Brain microvascular endothelial cell (primary cell): Measurements from ENCODE around the gene KCNAB3.

Source experiments
- DNase-seq: peaks from one replicate; pipeline ENCODE4 v3.0.0-alpha.2; 2020
- H3K27ac ChIP-seq: fragments of 250-450 bp; sonication (Bioruptor Pico); 2 replicates; pipeline ENCODE4 v1.5.1; 2020; ENCODE audit warnings: mild to moderate bottlenecking, moderate library complexity
- H3K27me3 ChIP-seq: fragments of 250-450 bp; sonication (Bioruptor Pico); replicated peaks from 2 replicates; pipeline ENCODE4 v1.5.1; 2020; ENCODE audit warnings: mild to moderate bottlenecking
- H3K36me3 ChIP-seq: fragments of 250-450 bp; sonication (Bioruptor Pico); replicated peaks from 2 replicates; pipeline ENCODE4 v1.5.1; 2020; ENCODE audit warnings: mild to moderate bottlenecking
- H3K4me3 ChIP-seq: 2 replicates; pipeline ENCODE4 v1.5.1; 2011; ENCODE audit warnings: low read depth, mild to moderate bottlenecking, control low read depth, low read length, moderate library complexity
- in situ Hi-C: cut with HindIII; loops from 2 replicates; pipeline ENCODE4 v1.10.0; 2017; ENCODE audit warnings: low sequenced_read_pairs, low pct_ligation_motif_present
- TF ChIP-seq, protein P1 (sequence below): IDR thresholded peaks from 2 replicates; pipeline ENCODE4 v1.5.1; 2011; ENCODE audit warnings: low read depth, mild to moderate bottlenecking, moderate library complexity, low read length, control low read depth, inconsistent platforms; ENCODE audit errors: missing control alignments

Gene KCNAB3

DNA sequence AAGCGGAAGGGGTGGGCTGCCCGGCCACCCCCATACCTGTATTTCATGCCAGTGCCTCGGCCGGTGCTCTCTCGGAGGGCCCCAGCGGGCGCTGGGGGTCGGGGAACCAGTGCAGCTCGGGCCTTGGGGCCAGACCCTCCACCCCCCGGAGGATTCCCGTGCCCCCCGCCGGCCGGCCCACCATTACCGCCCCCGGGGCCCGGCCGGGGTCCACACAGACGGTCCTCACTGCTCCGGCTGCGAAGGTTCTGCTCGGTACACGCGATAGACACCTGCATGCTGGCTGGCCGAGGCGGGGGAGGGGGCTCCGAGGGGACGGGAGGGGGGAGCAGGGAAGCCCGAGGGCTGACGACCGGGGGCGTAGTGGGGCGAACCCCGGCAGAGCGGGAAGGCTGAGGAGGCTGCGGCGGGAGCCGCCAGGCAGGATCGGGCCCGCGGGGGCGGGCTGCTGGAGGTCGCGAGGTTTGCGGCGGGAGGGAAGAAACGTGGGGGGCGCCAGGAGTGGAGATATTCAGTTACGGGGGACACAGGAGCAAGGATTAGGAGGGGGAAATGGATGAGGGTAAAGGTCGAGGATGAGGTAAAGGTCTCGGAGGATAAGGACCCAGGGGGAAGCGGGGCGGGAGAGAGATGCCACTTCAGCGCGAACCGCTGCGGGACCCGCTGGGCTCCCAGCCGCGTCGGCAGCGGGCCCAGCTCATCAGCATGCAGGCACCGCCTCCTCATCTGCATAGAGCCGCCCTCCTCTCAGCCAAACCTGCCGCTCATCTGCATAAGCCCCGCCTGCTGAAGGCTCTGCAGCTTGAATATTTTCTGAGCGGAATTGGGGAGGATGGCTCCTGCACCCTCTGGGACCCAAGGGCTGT, at the start of gene KCNAB3:
Gene KCNAB3 (minus strand): TSS at position 699 of the 866 bp plus-strand sequence. CDS start 421 bp downstream, at position 278.
- H3K27ac ChIP-seq, result no peak within 1 kb of the TSS
- no peaks in the 10 kb centered on the region for H3K27me3 ChIP-seq
- H3K4me3 ChIP-seq, result peak within 1 kb of the TSS; percentile 56
- DNase-seq, result peak; percentile 68
- no peaks in the 10 kb centered on the region for H3K36me3 ChIP-seq
- in situ Hi-C loops, result no loop called here
- TF ChIP-seq, protein P1, sequence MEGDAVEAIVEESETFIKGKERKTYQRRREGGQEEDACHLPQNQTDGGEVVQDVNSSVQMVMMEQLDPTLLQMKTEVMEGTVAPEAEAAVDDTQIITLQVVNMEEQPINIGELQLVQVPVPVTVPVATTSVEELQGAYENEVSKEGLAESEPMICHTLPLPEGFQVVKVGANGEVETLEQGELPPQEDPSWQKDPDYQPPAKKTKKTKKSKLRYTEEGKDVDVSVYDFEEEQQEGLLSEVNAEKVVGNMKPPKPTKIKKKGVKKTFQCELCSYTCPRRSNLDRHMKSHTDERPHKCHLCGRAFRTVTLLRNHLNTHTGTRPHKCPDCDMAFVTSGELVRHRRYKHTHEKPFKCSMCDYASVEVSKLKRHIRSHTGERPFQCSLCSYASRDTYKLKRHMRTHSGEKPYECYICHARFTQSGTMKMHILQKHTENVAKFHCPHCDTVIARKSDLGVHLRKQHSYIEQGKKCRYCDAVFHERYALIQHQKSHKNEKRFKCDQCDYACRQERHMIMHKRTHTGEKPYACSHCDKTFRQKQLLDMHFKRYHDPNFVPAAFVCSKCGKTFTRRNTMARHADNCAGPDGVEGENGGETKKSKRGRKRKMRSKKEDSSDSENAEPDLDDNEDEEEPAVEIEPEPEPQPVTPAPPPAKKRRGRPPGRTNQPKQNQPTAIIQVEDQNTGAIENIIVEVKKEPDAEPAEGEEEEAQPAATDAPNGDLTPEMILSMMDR, result no peak

DNA sequence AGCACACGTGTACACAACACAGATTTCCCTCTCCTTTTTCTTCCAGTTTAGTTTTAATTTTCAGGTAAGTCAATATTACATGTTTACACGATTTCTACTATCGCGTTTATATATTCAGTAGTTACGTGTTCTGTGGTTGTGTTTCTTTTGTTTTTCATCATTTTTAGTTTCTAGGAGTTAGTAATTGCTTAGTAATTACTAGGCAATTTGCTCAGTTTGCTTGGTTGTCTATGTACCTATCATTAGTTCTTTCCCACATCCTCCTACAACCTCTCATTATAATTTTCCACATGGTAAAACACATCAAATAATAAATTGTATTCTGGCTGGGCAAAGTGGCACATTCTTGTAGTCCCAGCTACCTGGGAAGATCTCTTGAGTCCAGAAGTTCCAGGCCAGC, 48.1 kb upstream of the KCNAB3 start:
- no peaks in the 10 kb centered on the region for H3K36me3 ChIP-seq
- TF ChIP-seq, protein P1, result no peak
- H3K27me3 ChIP-seq, result no peaks in the 10 kb centered on the region
- in situ Hi-C loops, result no loop called here
- no peak overlapping the region for H3K27ac ChIP-seq
- no peak overlapping the region for H3K4me3 ChIP-seq
- DNase-seq, result no peak

DNA sequence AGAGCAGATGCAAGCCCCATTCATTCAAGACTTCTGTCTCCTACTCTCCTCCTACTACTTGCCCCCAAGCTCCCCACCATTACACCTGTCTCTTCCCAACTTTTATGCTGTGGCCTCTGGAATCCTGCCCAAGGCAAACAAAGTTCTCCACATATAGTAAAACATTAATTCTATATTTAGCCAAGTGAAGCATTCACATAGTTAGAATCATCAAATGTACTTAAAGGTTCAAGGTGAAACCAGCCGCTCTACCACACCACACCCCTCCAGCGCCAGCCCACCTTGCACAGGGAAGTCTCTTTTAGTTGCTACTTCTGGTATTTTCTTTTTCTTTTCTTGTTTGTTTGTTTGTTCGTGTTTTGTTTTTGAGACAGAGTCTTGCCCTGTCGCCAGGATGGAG, 47.4 kb upstream of the KCNAB3 start:
- Histone ChIP-seq H3K27me3 (no peaks in the 10 kb centered on the region), H3K36me3 (no peaks in the 10 kb centered on the region), H3K27ac (no peak overlapping the region), H3K4me3 (no peak overlapping the region)
- TF ChIP-seq, protein P1, result no peak
- no peak for DNase-seq
- in situ Hi-C loops, result no loop called here

DNA sequence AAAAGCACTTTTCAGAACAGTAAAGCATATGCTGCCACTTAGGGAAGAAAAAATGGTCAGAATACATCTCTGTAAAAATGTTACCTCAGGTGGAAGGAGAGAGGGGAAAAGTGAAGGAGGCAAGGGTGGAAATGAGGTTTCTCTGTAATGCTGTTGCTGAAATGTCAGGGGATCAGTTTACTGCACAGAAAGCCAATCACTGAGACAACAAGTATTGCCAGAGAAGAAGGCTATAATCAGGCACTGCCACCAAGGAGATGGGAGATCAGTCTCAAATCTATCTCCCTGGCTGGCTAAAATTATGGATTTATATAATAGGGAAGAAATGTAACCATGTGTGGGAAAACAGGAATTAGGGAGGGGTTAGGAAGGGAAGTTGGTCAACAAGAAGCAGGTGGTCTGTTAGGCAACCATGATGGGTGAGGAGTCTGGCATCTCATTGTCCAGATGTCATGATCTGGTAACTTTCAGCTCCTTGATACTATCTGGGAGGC, 45.0 kb upstream of the KCNAB3 start:
- Histone ChIP-seq H3K27ac (no peak overlapping the region), H3K4me3 (no peak overlapping the region), H3K27me3 (no peaks in the 10 kb centered on the region), H3K36me3 (no peaks in the 10 kb centered on the region)
- DNase-seq, result no peak
- TF ChIP-seq, protein P1, result no peak
- in situ Hi-C loops, result no loop called here

DNA sequence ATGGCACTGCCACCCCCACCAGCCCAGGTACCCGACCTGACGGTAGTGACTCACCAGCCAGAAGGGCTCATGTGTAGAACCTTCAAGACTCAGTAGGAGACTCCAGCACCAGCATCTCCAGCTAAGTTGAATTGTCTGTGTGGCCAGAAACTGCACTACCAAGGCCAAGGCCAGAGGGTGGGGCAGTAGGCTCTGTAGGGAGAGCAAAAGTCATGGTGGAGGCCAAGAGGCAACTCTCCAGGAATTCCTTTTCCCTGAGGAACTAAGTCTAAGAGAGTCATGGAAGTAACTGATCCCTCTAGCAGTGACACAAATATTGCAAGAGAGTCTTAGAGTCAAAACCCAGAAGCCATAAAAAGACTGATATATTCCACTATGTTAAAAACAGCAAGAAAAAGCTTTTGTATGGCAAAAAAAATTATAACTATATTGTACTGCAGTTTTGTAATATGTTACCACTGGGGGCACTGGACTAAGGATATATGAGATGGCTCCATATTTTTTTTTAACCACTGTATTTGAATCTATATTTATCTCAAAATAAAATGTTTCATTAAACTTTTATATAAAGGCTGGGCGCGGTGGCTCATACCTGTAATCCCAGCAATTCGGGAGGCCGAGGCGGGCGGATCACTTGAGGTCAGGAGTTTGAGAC, 42.6 kb upstream of the KCNAB3 start:
- no peak for DNase-seq
- H3K27ac ChIP-seq, result no peak overlapping the region
- TF ChIP-seq, protein P1, result peak; percentile 5
- in situ Hi-C loops, result no loop called here
- no peaks in the 10 kb centered on the region for H3K27me3 ChIP-seq
- no peak overlapping the region for H3K4me3 ChIP-seq
- H3K36me3 ChIP-seq, result no peaks in the 10 kb centered on the region
